Testis (tissue), 3 donors: ENCODE data around the gene ZNF135. TPM values are rescaled to one million over a fixed set of nuclear protein-coding genes. Genes with fewer than 3 reads are reported as not detected.

ENCODE experiments used
- DNase-seq: peaks from one replicate; pipeline ENCODE4 v3.0.0-alpha.2; 2019
- H3K27ac ChIP-seq, 2 donors: fragments of 200-600 bp; sonication (generic); one replicate each; pipeline ENCODE4 v1.5.1; 2019
- H3K27me3 ChIP-seq: fragments of 200-600 bp; sonication (generic); one replicate; pipeline ENCODE4 v1.5.1; 2019
- H3K36me3 ChIP-seq: fragments of 200-600 bp; sonication (generic); one replicate; pipeline ENCODE4 v1.5.1; 2017; ENCODE audit warnings: low read depth; ENCODE audit errors: missing control alignments
- H3K4me1 ChIP-seq: fragments of 200-600 bp; sonication (generic); one replicate; pipeline ENCODE4 v1.5.1; 2019
- H3K4me3 ChIP-seq, 2 donors: fragments of 200-600 bp; sonication (generic); one replicate each; pipeline ENCODE4 v1.5.1; 2017 to 2019
- H3K9me3 ChIP-seq: fragments of 200-600 bp; sonication (generic); one replicate; pipeline ENCODE4 v1.5.1; 2017
- POLR2A ChIP-seq: fragments of 450-650 bp; IDR thresholded peaks from one replicate; pipeline ENCODE4 v1.6.1; 2017; ENCODE audit warnings: antibody characterized with exemption, mild to moderate bottlenecking, moderate library complexity
- WGBS, 2 donors: methylation state at CpG; one replicate each; pipeline ENCODE4 v1.1.5; 2018; 5-methylcytosine and 5-hydroxymethylcytosine counted together
- intact Hi-C: fragments of 100-400 bp; cut with DNase I; formaldehyde crosslinking; loops from one replicate; pipeline ENCODE4 v1.15.1; 2023; ENCODE audit warnings: low total_unique reads
- polyA plus RNA-seq: library from polyadenylated mRNA; stranded (reverse); fragments of 350-450 nt; fragmentation: Illumina TruSeq; extraction: RNeasy Lipid Tissue Mini Kit (QIAGEN cat#74804); gene quantifications from one replicate; pipeline ENCODE4 v1.2.3, GENCODE V29; 2014; ENCODE audit warnings: low read depth, low replicate concordance; ENCODE audit not compliant: insufficient read depth
- total RNA-seq, 2 donors: library from RNA; depleted of rRNA; stranded (reverse); fragments of >200 nt; gene quantifications; one replicate each; pipeline ENCODE4 v1.2.3, GENCODE V29; 2016
- TF ChIP-seq, protein P1 (sequence below), 3 experiments: fragments of 450-650 bp in 2 of 3; fragments of 200-600 bp in 1 of 3; sonication (generic) in 1 of 3; IDR thresholded peaks; one replicate each; pipeline ENCODE4 v1.5.1; 2016 to 2019; ENCODE audit warnings: antibody characterized with exemption in 3 of 3, mild to moderate bottlenecking in 2 of 3, moderate library complexity in 1 of 3

Gene ZNF135
- total and polyA plus RNA-seq, 3 donors from 2014 or later = 14.5 to 33.7 (median 19.1) TPM

GRCh38 chr19:58067240-58067912 lies 8.3 kb downstream of the ZNF135 start:
- H3K4me1 ChIP-seq = no peaks in the 10 kb centered on the region
- intact Hi-C loops = no loop called here
- WGBS, 2 donors = 93 to 98% methylated on average over 10 to 15 of the region's 15 CpGs
- H3K27ac ChIP-seq = no peak overlapping the region
- H3K27me3 ChIP-seq = no peaks in the 10 kb centered on the region
- no peaks in the 10 kb centered on the region for H3K9me3 ChIP-seq
- no peak for TF ChIP-seq POLR2A
- TF ChIP-seq, protein P1, sequence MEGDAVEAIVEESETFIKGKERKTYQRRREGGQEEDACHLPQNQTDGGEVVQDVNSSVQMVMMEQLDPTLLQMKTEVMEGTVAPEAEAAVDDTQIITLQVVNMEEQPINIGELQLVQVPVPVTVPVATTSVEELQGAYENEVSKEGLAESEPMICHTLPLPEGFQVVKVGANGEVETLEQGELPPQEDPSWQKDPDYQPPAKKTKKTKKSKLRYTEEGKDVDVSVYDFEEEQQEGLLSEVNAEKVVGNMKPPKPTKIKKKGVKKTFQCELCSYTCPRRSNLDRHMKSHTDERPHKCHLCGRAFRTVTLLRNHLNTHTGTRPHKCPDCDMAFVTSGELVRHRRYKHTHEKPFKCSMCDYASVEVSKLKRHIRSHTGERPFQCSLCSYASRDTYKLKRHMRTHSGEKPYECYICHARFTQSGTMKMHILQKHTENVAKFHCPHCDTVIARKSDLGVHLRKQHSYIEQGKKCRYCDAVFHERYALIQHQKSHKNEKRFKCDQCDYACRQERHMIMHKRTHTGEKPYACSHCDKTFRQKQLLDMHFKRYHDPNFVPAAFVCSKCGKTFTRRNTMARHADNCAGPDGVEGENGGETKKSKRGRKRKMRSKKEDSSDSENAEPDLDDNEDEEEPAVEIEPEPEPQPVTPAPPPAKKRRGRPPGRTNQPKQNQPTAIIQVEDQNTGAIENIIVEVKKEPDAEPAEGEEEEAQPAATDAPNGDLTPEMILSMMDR (IDR thresholded peaks at IDR 0.05) = no peak
- H3K4me3 ChIP-seq = no peak overlapping the region
- H3K36me3 ChIP-seq = no peaks in the 10 kb centered on the region
- no peak for DNase-seq

GRCh38 chr19:58079792-58080191 lies 20.7 kb downstream of the ZNF135 start:
- 93 to 97% methylated on average over 10 of the region's 10 CpGs for WGBS, 2 donors
- Histone ChIP-seq H3K4me1 (no peaks in the 10 kb centered on the region), H3K4me3 (no peak overlapping the region), H3K27ac (no peak overlapping the region), H3K9me3 (no peaks in the 10 kb centered on the region), H3K27me3 (no peaks in the 10 kb centered on the region), H3K36me3 (no peaks in the 10 kb centered on the region)
- no peak for DNase-seq
- TF ChIP-seq POLR2A = no peak
- TF ChIP-seq, protein P1 (IDR thresholded peaks at IDR 0.05) = no peak
- intact Hi-C loops = no loop called here

DNA sequence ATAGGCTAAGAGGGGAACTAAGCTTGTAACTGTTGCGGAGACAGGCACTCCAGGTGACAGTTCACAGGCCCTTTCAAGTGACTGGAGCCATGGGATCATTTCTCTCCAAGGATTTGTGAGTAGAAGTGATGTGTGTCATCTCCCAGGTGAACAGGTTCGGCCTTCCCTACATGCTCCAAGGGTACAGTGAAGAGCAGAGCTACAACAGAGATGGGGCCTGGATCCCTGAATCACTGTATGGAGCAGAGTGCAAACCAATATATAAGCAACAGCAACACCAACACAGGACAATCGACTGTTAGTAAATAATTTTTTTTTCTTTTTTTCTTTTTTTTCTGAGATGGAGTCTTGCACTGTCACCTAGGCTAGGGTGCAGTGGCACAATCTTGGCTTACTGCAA lies 23.9 kb downstream of the ZNF135 start:
- Histone ChIP-seq H3K36me3 (no peaks in the 10 kb centered on the region), H3K27me3 (no peaks in the 10 kb centered on the region), H3K4me3 (no peak overlapping the region), H3K27ac (no peak overlapping the region), H3K9me3 (no peaks in the 10 kb centered on the region), H3K4me1 (no peaks in the 10 kb centered on the region)
- WGBS, 2 donors = 92 to 95% methylated on average over 3 of the region's 3 CpGs
- no peak for TF ChIP-seq POLR2A
- TF ChIP-seq, protein P1 (IDR thresholded peaks at IDR 0.05) = no peak
- intact Hi-C loops = no loop called here
- no peak for DNase-seq

DNA sequence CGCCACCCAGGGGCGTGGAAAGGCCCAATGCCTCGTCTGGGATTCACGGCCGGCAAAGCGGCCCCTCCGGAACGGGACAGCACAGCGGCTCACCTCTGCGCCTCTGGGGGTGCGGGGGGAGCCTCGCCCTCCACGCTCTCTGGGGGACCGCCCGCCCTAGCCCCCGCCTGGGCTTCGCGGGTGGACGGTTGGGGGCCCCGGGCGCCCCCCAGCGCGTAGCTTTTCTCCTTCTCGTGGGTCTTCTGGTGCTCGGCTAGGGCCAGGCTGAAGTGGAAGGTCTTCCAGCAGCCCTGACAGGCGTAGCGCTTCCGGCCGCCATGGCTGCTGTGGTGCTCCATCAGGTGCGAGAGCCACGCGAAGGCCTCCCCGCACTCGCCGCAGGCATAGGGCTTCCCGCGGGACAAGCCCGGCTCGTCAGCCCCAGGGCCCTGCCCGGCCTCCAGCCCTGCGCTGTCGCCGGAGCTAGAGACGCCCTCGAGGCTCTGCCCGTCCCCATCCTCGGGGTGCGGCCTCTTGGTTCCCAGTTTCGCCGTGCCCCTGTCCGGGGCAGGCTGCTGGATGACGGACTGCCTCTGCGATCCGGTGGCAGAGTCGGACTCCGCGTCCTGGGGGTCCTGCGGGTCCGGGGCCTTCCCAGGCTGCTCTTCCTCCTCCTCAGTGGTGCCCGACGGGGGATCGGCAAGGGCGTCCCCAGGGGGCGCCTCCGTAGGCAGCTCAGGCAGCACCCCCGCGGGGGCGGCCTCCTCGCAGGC lies 25.7 kb downstream of the ZNF135 start:
- no peak overlapping the region for H3K27ac ChIP-seq
- H3K36me3 ChIP-seq = no peaks in the 10 kb centered on the region
- H3K27me3 ChIP-seq = no peaks in the 10 kb centered on the region
- WGBS, 2 donors = 80% methylated on average over 22 to 68 of the region's 69 CpGs
- TF ChIP-seq POLR2A = no peak
- H3K4me3 ChIP-seq = peak overlapping the region; percentile 29 to 52
- H3K9me3 ChIP-seq = no peaks in the 10 kb centered on the region
- H3K4me1 ChIP-seq = no peaks in the 10 kb centered on the region
- intact Hi-C loops = no loop called here
- no peak for DNase-seq

GRCh38 chr19:58085348-58085875 lies 26.3 kb downstream of the ZNF135 start:
- no peaks in the 10 kb centered on the region for H3K27me3 ChIP-seq
- TF ChIP-seq POLR2A = no peak
- TF ChIP-seq, protein P1 (IDR thresholded peaks at IDR 0.05) = no peak
- no peak for DNase-seq
- peak overlapping the region in 1 of 2 donors; percentile 52 for H3K4me3 ChIP-seq
- no peak overlapping the region for H3K27ac ChIP-seq
- no peaks in the 10 kb centered on the region for H3K9me3 ChIP-seq
- H3K36me3 ChIP-seq = no peaks in the 10 kb centered on the region
- intact Hi-C loops = no loop called here
- WGBS, 2 donors = 70% methylated on average over 27 of the region's 29 CpGs; no CpG with 5 or more reads in 1 of the 2 donors
- H3K4me1 ChIP-seq = no peaks in the 10 kb centered on the region
